Smooth muscle cell (in vitro differentiated cells): Measurements from ENCODE around the gene EFHD2. TPM values are rescaled to one million over a fixed set of nuclear protein-coding genes. Genes with fewer than 3 reads are reported as not detected.

Experiments used
- DNase-seq: peaks from one replicate; lab custom pipeline; 2025; ENCODE audit not compliant: unreplicated experiment; lab: John Stamatoyannopoulos, UW
- H2AFZ ChIP-seq: fragments of 200-600 bp; sonication (generic); 2 replicates; pipeline ENCODE4 v1.6.0; 2016; ENCODE audit warnings: antibody characterized with exemption, low read depth, mild to moderate bottlenecking
- H3F3A ChIP-seq: fragments of 200-600 bp; sonication (generic); 2 replicates; pipeline ENCODE4 v1.6.0; 2017; ENCODE audit warnings: antibody characterized with exemption, low read depth
- H3K27ac ChIP-seq: fragments of 200-600 bp; sonication (generic); 2 replicates; pipeline ENCODE4 v1.5.1; 2016; ENCODE audit warnings: low read depth, mild to moderate bottlenecking
- H3K27me3 ChIP-seq: fragments of 200-600 bp; sonication (generic); 2 replicates; pipeline ENCODE4 v1.6.1; 2016; ENCODE audit warnings: low read depth, mild to moderate bottlenecking
- H3K36me3 ChIP-seq: fragments of 200-600 bp; sonication (generic); 2 replicates; pipeline ENCODE4 v1.5.1; 2016; ENCODE audit warnings: low read depth
- H3K4me1 ChIP-seq: fragments of 200-600 bp; sonication (generic); 2 replicates; pipeline ENCODE4 v1.5.1; 2016; ENCODE audit warnings: low read depth
- H3K4me2 ChIP-seq: fragments of 200-600 bp; sonication (generic); 2 replicates; pipeline ENCODE4 v1.6.0; 2016; ENCODE audit warnings: mild to moderate bottlenecking
- H3K4me3 ChIP-seq: fragments of 200-600 bp; sonication (generic); 2 replicates; pipeline ENCODE4 v1.5.1; 2016; ENCODE audit warnings: mild to moderate bottlenecking
- H3K79me2 ChIP-seq: fragments of 200-600 bp; sonication (generic); 2 replicates; pipeline ENCODE4 v1.6.0; 2016; ENCODE audit warnings: low read depth, mild to moderate bottlenecking
- H3K9ac ChIP-seq: fragments of 200-600 bp; sonication (generic); 2 replicates; pipeline ENCODE4 v1.6.0; 2016; ENCODE audit warnings: low read depth
- H3K9me3 ChIP-seq: fragments of 200-600 bp; sonication (generic); replicated peaks from 2 replicates; pipeline ENCODE4 v1.5.1; 2016; ENCODE audit warnings: low read depth
- H4K20me1 ChIP-seq: fragments of 200-600 bp; sonication (generic); 2 replicates; pipeline ENCODE4 v1.6.0; 2016; ENCODE audit warnings: low read depth
- WGBS: methylation state at CpG from one replicate; pipeline ENCODE4 v1.1.7; 2016; ENCODE audit warnings: low lambda C conversion rate; 5-methylcytosine and 5-hydroxymethylcytosine counted together
- polyA plus RNA-seq: library from polyadenylated mRNA; unstranded; fragments of >200 nt; fragmentation: Nextera tagmentation; extraction: Ambion mirVana; gene quantifications from 2 replicates; pipeline ENCODE4 v1.2.1, GENCODE V29; 2016
- total RNA-seq: library from RNA; depleted of rRNA; stranded (reverse); fragments of >200 nt; gene quantifications from 2 replicates; pipeline ENCODE4 v1.2.3, GENCODE V29; 2014
- TF ChIP-seq, protein P1 (sequence below): fragments of 200-600 bp; sonication (generic); IDR thresholded peaks from 2 replicates; pipeline ENCODE4 v1.5.1; 2017; ENCODE audit warnings: borderline replicate concordance, mild to moderate bottlenecking, antibody characterized with exemption; ENCODE audit not compliant: insufficient read depth, poor library complexity, severe bottlenecking

EFHD2 gene
- total and polyA plus RNA-seq, 2 experiments from 2014 or later = 7.0 to 22.9 TPM

DNA sequence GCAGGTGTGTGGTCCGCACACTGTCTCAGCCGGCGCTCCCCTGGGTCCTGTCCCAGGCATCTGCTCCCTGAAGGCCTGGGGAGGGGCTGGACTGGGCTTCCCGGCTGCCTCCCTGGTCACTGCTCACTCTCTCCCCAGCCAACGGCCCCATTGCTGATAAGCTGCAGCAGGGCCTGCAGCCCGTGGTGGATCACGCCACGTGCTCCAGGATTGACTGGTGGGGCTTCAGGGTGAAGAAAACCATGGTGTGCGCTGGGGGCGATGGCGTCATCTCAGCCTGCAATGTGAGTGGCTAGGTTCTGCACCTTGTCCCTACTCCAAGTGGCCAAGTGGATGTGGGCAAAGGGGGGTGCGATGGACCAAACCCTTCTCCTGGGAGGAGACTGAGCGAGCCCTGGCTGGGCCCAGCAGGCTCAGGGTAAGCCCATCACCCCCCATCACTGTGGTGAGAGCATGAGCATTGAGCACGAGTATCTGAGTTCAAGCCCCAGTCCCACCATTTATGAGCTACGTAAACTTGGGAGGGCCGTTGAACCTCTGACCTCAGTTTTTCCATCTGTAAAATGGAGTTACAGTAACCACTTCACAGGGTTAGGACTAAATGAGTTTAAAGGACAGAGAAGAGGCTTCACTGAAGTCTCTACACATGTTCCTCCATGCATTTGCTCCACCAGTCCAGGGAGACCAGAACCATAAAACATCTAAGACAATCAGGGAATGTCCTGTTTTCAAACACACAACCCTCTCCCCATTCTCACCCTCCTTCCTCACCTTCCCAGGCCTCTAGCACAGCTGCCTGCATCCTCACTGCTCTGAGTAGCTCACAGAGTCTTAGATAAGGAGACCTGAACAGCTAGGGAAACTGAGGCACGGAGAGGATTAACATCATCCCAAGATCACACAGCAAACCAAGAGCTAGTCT lies 35.0 kb downstream of the EFHD2 start:
- no peaks in the 10 kb centered on the region for H3F3A ChIP-seq
- TF ChIP-seq, protein P1, sequence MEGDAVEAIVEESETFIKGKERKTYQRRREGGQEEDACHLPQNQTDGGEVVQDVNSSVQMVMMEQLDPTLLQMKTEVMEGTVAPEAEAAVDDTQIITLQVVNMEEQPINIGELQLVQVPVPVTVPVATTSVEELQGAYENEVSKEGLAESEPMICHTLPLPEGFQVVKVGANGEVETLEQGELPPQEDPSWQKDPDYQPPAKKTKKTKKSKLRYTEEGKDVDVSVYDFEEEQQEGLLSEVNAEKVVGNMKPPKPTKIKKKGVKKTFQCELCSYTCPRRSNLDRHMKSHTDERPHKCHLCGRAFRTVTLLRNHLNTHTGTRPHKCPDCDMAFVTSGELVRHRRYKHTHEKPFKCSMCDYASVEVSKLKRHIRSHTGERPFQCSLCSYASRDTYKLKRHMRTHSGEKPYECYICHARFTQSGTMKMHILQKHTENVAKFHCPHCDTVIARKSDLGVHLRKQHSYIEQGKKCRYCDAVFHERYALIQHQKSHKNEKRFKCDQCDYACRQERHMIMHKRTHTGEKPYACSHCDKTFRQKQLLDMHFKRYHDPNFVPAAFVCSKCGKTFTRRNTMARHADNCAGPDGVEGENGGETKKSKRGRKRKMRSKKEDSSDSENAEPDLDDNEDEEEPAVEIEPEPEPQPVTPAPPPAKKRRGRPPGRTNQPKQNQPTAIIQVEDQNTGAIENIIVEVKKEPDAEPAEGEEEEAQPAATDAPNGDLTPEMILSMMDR = no peak
- WGBS = 76% methylated on average over 17 of the region's 17 CpGs

DNA sequence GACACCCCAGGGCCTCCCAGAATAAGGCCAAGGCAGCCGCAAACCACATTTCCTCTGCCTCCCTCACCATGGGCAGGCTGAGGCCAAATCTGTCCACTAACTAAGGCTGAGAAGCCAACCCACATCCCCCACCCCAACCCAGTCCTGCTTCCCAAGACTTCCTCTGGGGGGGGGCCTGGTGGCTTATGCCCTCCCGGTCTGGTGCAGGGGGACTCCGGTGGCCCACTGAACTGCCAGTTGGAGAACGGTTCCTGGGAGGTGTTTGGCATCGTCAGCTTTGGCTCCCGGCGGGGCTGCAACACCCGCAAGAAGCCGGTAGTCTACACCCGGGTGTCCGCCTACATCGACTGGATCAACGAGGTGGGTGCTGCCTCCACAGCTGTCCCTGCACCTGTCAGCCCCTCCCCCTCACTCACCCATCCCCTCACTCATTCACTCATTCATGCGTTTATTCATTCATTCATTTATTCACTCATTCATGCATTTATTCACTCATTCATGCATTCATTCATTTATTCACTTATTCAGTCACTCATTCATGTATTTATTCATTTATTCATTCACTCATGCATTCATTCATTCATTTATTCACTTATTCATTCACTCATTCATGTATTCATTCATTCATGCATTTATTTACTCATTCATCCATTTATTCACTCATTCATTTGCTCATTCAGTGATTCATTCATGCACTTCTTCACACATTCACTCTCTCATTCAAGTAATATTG lies 35.9 kb downstream of the EFHD2 start:
- no peaks in the 10 kb centered on the region for H4K20me1 ChIP-seq
- H3K27me3 ChIP-seq = peaks cover 20% of the 10 kb centered on the region
- no peak for DNase-seq
- H3K4me1 ChIP-seq = no peaks in the 10 kb centered on the region
- no peaks in the 10 kb centered on the region for H3K79me2 ChIP-seq
- TF ChIP-seq, protein P1 = no peak
- H3K4me2 ChIP-seq = no peak overlapping the region
- no peaks in the 10 kb centered on the region for H3F3A ChIP-seq
- H3K36me3 ChIP-seq = no peaks in the 10 kb centered on the region
- no peak overlapping the region for H3K9ac ChIP-seq
- no peaks in the 10 kb centered on the region for H3K9me3 ChIP-seq
- 97% methylated on average over 14 of the region's 14 CpGs for WGBS
- no peak overlapping the region for H3K4me3 ChIP-seq
- no peak overlapping the region for H2AFZ ChIP-seq
- no peak overlapping the region for H3K27ac ChIP-seq

More for the DNA sequence above, 35.0 kb downstream of the EFHD2 start:
- no peaks in the 10 kb centered on the region for H3K36me3 ChIP-seq
- no peak overlapping the region for H3K4me2 ChIP-seq
- no peaks in the 10 kb centered on the region for H3K4me1 ChIP-seq
- H3K9ac ChIP-seq = no peak overlapping the region
- H3K9me3 ChIP-seq = no peaks in the 10 kb centered on the region
- no peak overlapping the region for H2AFZ ChIP-seq
- no peak for DNase-seq
- H3K27ac ChIP-seq = no peak overlapping the region
- no peaks in the 10 kb centered on the region for H3K79me2 ChIP-seq
- H4K20me1 ChIP-seq = no peaks in the 10 kb centered on the region
- H3K4me3 ChIP-seq = no peak overlapping the region
- H3K27me3 ChIP-seq = peaks cover 20% of the 10 kb centered on the region

DNA sequence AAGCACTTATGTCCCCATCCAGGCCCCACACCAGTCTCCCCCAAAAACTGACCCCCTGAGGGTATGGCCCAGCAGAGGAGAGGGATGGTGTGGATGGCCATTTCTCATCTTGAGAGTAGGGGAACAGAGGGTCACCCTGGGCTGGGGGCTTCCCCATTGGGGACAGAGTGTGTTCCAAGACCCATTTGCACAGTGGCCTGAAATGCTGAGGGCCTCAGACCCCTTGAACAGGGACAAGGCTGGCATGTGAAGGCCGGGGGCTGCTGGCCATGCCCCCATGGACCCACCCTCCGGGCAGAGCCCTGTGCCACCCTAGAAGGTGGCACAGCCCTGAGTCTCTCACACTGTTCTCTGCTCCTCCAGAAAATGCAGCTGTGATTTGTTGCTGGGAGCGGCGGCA lies 36.5 kb downstream of the EFHD2 start:
- TF ChIP-seq, protein P1 = no peak
- Histone ChIP-seq H3K4me3 (no peak overlapping the region), H3K79me2 (no peaks in the 10 kb centered on the region), H3K36me3 (no peaks in the 10 kb centered on the region), H3K27ac (no peak overlapping the region), H3F3A (no peaks in the 10 kb centered on the region), H3K9ac (no peak overlapping the region), H3K9me3 (no peaks in the 10 kb centered on the region), H3K4me2 (no peak overlapping the region), H3K27me3 (peaks cover 20% of the 10 kb centered on the region), H3K4me1 (no peaks in the 10 kb centered on the region), H4K20me1 (no peaks in the 10 kb centered on the region), H2AFZ (no peak overlapping the region)
- WGBS = 86% methylated on average over 4 of the region's 4 CpGs
- DNase-seq = no peak
